Esophagus squamous epithelium (tissue), 5 donors: Measurements from ENCODE around the gene GNPDA1. TPM values are rescaled to one million over a fixed set of nuclear protein-coding genes. Genes with fewer than 3 reads are reported as not detected.
"Not testable (repeated sequence)": the region's sequence is repeated elsewhere in the genome, so short reads cannot be mapped to it uniquely, and the experiment has no call there.

Experiments
- DNase-seq: peaks from one replicate; lab custom pipeline; 2025; lab: John Stamatoyannopoulos, UW
- H3K27ac ChIP-seq, 4 donors: fragments of 200-600 bp; sonication (generic); one replicate each; pipeline ENCODE4 v1.5.1; 2016 to 2019; ENCODE audit warnings: mild to moderate bottlenecking in 1 of 4
- H3K27me3 ChIP-seq, 4 donors: fragments of 200-600 bp; sonication (generic); 1 replicate in 3 of 4; 2 replicates in 1 of 4; pipeline versions ENCODE4 v1.5.1 to v1.6.0; 2017 to 2021; ENCODE audit warnings: antibody characterized with exemption in 1 of 4
- H3K36me3 ChIP-seq, 3 donors: fragments of 200-600 bp; sonication (generic); one replicate each; pipeline ENCODE4 v1.5.1; 2016 to 2019
- H3K4me1 ChIP-seq, 3 donors: fragments of 200-600 bp; sonication (generic); one replicate each; pipeline ENCODE4 v1.5.1; 2017 to 2019
- H3K4me3 ChIP-seq, 4 donors: fragments of 200-600 bp; sonication (generic); 1 replicate in 3 of 4; 2 replicates in 1 of 4; pipeline ENCODE4 v1.5.1; 2016 to 2019; ENCODE audit warnings: mild to moderate bottlenecking in 2 of 4, moderate library complexity in 1 of 4
- H3K9me3 ChIP-seq, 3 donors: fragments of 200-600 bp; sonication (generic); one replicate each; pipeline ENCODE4 v1.5.1; 2016 to 2019
- CTCF ChIP-seq, 6 experiments: fragments of 450-650 bp in 4 of 6; fragments of 200-600 bp in 2 of 6; sonication (generic) in 2 of 6; IDR thresholded peaks; one replicate each; pipeline ENCODE4 v1.5.1; 2016 to 2019; ENCODE audit warnings: antibody characterized with exemption in 6 of 6, mild to moderate bottlenecking in 4 of 6, moderate library complexity in 4 of 6
- POLR2A ChIP-seq, 4 donors: fragments of 450-650 bp; IDR thresholded peaks; one replicate each; pipeline ENCODE4 v1.6.1; 2017; ENCODE audit warnings: antibody characterized with exemption in 4 of 4, mild to moderate bottlenecking in 4 of 4, moderate library complexity in 3 of 4
- WGBS, 2 donors: methylation state at CpG; one replicate each; pipeline ENCODE4 v1.1.5; 2018; 5-methylcytosine and 5-hydroxymethylcytosine counted together
- intact Hi-C: fragments of 100-400 bp; cut with DNase I; formaldehyde crosslinking; loops from one replicate; pipeline ENCODE4 v1.15.0; 2022
- total RNA-seq, 4 donors: library from RNA; depleted of rRNA; stranded (reverse); fragments of >200 nt; gene quantifications; one replicate each; pipeline ENCODE4 v1.1.0, GENCODE V29; 2016
- donor health status: DM: yes; HTN: yes; CAD: no.

Gene GNPDA1
- total RNA-seq, 4 donors from 2014 or later = 12.3 to 42.6 (median 21.1) TPM

- 100% methylated on average over 1 of the region's 1 CpG for WGBS, 2 donors
- TF ChIP-seq CTCF (IDR thresholded peaks at IDR 0.05) = no peak
- no peak for TF ChIP-seq POLR2A (IDR thresholded peaks at IDR 0.05)
- H3K9me3 ChIP-seq = no peaks in the 10 kb centered on the region
- H3K36me3 ChIP-seq = no peaks in the 10 kb centered on the region
- H3K27ac ChIP-seq = no peak overlapping the region
- H3K4me3 ChIP-seq = no peak overlapping the region
- H3K4me1 ChIP-seq = peaks cover 0 to 28% (median 11%) of the 10 kb centered on the region in 3 donors
- no peak for DNase-seq
- H3K27me3 ChIP-seq = no peaks in the 10 kb centered on the region
- intact Hi-C loops = no loop called here
These were observed 42.5 kb upstream of the GNPDA1 start for GRCh38 chr5:142055301-142055700.

GRCh38 chr5:142053426-142054151 is 40.8 kb upstream of the GNPDA1 start:
- DNase-seq = no peak
- TF ChIP-seq CTCF (IDR thresholded peaks at IDR 0.05) = no peak
- intact Hi-C loops = no loop called here
- no peaks in the 10 kb centered on the region for H3K27me3 ChIP-seq
- 0 to 37% methylated on average over 2 to 4 of the region's 4 CpGs for WGBS, 2 donors
- peaks cover 0 to 22% (median 6%) of the 10 kb centered on the region in 3 donors for H3K4me1 ChIP-seq
- no peaks in the 10 kb centered on the region for H3K9me3 ChIP-seq
- no peaks in the 10 kb centered on the region for H3K36me3 ChIP-seq
- H3K4me3 ChIP-seq = no peak overlapping the region
- peak overlapping the region in 1 of 4 donors; percentile 61 for H3K27ac ChIP-seq

- H3K4me3 ChIP-seq, H3K9me3 ChIP-seq, DNase-seq, H3K36me3 ChIP-seq, H3K27me3 ChIP-seq, intact Hi-C loops, H3K27ac ChIP-seq: not testable (repeated sequence)
- WGBS, 2 donors = 86 to 92% methylated on average over 4 of the region's 4 CpGs
- H3K4me1 ChIP-seq = peaks cover 0 to 11% (median 0%) of the 10 kb centered on the region in 3 donors
These were observed 39.2 kb upstream of the GNPDA1 start for GRCh38 chr5:142052026-142052425.

- Histone ChIP-seq H3K4me1 (peaks cover 0 to 4% (median 0%) of the 10 kb centered on the region in 3 donors), H3K27me3 (no peaks in the 10 kb centered on the region), H3K4me3 (no peak overlapping the region), H3K9me3 (no peaks in the 10 kb centered on the region), H3K36me3 (no peaks in the 10 kb centered on the region), H3K27ac (no peak overlapping the region)
- intact Hi-C loops = no loop called here
- 51 to 72% methylated on average over 6 to 7 of the region's 7 CpGs for WGBS, 2 donors
- no peak for TF ChIP-seq POLR2A (IDR thresholded peaks at IDR 0.05)
- no peak for TF ChIP-seq CTCF (IDR thresholded peaks at IDR 0.05)
- DNase-seq = no peak
These were observed 35.4 kb upstream of the GNPDA1 start for GRCh38 chr5:142048272-142048671.

GRCh38 chr5:142046191-142046590 is 33.4 kb upstream of the GNPDA1 start:
- no peaks in the 10 kb centered on the region for H3K36me3 ChIP-seq
- DNase-seq = no peak
- TF ChIP-seq POLR2A (IDR thresholded peaks at IDR 0.05) = no peak
- TF ChIP-seq CTCF (IDR thresholded peaks at IDR 0.05) = no peak
- 75 to 78% methylated on average over 5 to 7 of the region's 7 CpGs for WGBS, 2 donors
- intact Hi-C loops = no loop called here
- H3K4me1 ChIP-seq = no peaks in the 10 kb centered on the region
- H3K27me3 ChIP-seq = no peaks in the 10 kb centered on the region
- H3K27ac ChIP-seq = no peak overlapping the region
- no peaks in the 10 kb centered on the region for H3K9me3 ChIP-seq
- no peak overlapping the region for H3K4me3 ChIP-seq

GRCh38 chr5:142040881-142041280 is 28.1 kb upstream of the GNPDA1 start:
- WGBS, 2 donors = 90 to 96% methylated on average over 6 of the region's 6 CpGs
- H3K4me3 ChIP-seq, H3K36me3 ChIP-seq, intact Hi-C loops, H3K9me3 ChIP-seq, DNase-seq, H3K27me3 ChIP-seq, H3K27ac ChIP-seq, H3K4me1 ChIP-seq: not testable (repeated sequence)
